SK-N-MC (cell line): ENCODE results near the gene INPP5A.
"Not testable (repeated sequence)": the region's sequence is repeated elsewhere in the genome, so short reads cannot be mapped to it uniquely, and the experiment has no call there.

ENCODE experiments used
- DNase-seq: peaks from one replicate; pipeline ENCODE4 v3.0.0-alpha.2; 2011; ENCODE audit warnings: low read depth, low spot score
- H3K27ac ChIP-seq: fragments of 200-600 bp; sonication (generic); 2 replicates; pipeline ENCODE4 v1.5.1; 2016; ENCODE audit warnings: mixed run types
- H3K36me3 ChIP-seq: fragments of 200-600 bp; sonication (generic); 2 replicates; pipeline ENCODE4 v1.6.1; 2017; ENCODE audit warnings: antibody characterized with exemption, low read length, mixed read lengths; ENCODE audit not compliant: insufficient read depth
- H3K4me3 ChIP-seq: fragments of 200-600 bp; sonication (generic); 2 replicates; pipeline ENCODE4 v1.5.1; 2016
- H3K9ac ChIP-seq: fragments of 200-600 bp; sonication (generic); 2 replicates; pipeline ENCODE4 v1.8.0; 2017; ENCODE audit warnings: mixed run types, mixed read lengths; ENCODE audit not compliant: insufficient read length
- H3K9me3 ChIP-seq: fragments of 200-600 bp; sonication (generic); 2 replicates; pipeline ENCODE4 v1.6.1; 2017; ENCODE audit warnings: low read depth, mild to moderate bottlenecking, antibody characterized with exemption, low read length, moderate library complexity, mixed read lengths
- EZH2 ChIP-seq: fragments of 200-600 bp; sonication (generic); IDR thresholded peaks from one replicate; pipeline ENCODE4 v1.6.1; 2017; ENCODE audit warnings: antibody characterized with exemption
- FOXP2 ChIP-seq: optimal IDR thresholded peaks from 2 replicates; pipeline ENCODE3; 2011; ENCODE audit warnings: mild to moderate bottlenecking, moderate library complexity; ENCODE audit not compliant: insufficient read depth; ENCODE audit errors: extremely low read length, control extremely low read depth
- POLR2AphosphoS5 ChIP-seq: IDR thresholded peaks from 2 replicates; pipeline ENCODE4 v1.6.1; 2012; ENCODE audit warnings: mild to moderate bottlenecking, low read depth, low read length, borderline replicate concordance

INPP5A gene

DNA sequence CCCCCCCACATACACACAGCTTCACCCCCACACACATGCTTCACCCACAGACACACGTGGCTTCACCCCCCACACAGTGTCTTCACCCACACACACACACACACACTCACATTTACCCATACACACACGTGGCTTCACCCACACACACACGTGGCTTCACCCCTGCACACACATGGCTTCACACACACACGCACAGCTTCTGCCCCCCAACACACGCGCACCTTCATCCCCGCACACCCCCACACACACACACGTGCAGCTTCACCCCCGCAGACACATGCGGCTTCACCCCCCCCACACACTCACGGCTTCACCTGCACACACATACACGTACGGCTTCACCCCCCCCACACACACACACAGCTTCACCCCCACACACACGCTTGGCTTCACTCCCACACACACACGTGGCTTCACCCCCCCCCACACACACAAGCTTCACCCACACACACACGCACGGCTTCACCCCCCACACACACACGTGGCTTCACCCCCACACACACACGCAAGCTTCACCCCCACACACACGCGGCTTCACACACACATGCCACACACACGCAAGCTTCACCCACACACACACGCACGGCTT is 165.9 kb downstream of the INPP5A start:
- TF ChIP-seq POLR2AphosphoS5 (no peak), EZH2 (no peak), FOXP2 (no peak)
- Histone ChIP-seq H3K36me3 (no peaks in the 10 kb centered on the region), H3K27ac (no peak overlapping the region), H3K4me3 (no peak overlapping the region), H3K9ac (no peak overlapping the region), H3K9me3 (no peaks in the 10 kb centered on the region)
- DNase-seq = no peak

- no peak overlapping the region for H3K9ac ChIP-seq
- TF ChIP-seq EZH2 (no peak), FOXP2 (no peak), POLR2AphosphoS5 (no peak)
- no peak overlapping the region for H3K4me3 ChIP-seq
- no peaks in the 10 kb centered on the region for H3K36me3 ChIP-seq
- no peaks in the 10 kb centered on the region for H3K9me3 ChIP-seq
- H3K27ac ChIP-seq = no peak overlapping the region
- DNase-seq = no peak
Measured at GRCh38 chr10:132704008-132704814, 166.6 kb downstream of the INPP5A start.

DNA sequence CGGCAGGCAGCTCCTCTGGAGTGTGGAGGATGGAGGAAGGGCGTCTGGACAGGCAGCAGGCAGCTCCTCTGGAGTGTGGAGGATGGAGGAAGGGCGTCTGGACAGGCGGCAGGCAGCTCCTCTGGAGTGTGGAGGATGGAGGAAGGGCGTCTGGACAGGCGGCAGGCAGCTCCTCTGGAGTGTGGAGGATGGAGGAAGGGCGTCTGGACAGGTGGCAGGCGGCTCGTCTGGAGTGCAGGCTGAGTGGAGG is 167.2 kb downstream of the INPP5A start:
- not testable (repeated sequence) for H3K4me3 ChIP-seq, DNase-seq, H3K36me3 ChIP-seq, H3K27ac ChIP-seq, H3K9me3 ChIP-seq, H3K9ac ChIP-seq

DNA sequence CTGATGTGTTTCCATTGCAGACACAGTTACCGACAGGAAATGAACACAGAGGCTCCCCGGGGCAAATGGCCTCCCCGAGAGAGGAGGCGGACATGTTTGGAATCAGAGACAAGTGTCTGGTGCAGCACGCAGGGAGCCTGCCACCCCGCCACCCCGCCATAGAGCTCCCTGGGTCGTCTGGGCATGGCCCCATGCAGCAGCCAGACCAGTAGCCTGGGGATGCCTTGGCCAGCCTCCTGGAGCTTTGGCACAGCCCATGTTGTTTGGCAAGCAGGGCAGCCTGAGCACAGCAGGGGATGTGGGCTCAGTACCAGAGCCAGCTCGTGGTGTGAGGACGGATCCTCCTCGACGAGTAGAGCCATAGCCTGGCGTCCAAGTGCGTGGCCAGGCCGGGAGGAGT is 167.6 kb downstream of the INPP5A start:
- Histone ChIP-seq H3K36me3 (no peaks in the 10 kb centered on the region), H3K27ac (no peak overlapping the region), H3K9me3 (no peaks in the 10 kb centered on the region), H3K9ac (no peak overlapping the region), H3K4me3 (no peak overlapping the region)
- no peak for TF ChIP-seq EZH2
- no peak for TF ChIP-seq POLR2AphosphoS5
- no peak for TF ChIP-seq FOXP2
- DNase-seq = no peak

GRCh38 chr10:132705943-132706342 is 168.4 kb downstream of the INPP5A start:
- H3K9me3 ChIP-seq = no peaks in the 10 kb centered on the region
- no peak for DNase-seq
- H3K27ac ChIP-seq = no peak overlapping the region
- no peak overlapping the region for H3K4me3 ChIP-seq
- H3K9ac ChIP-seq = no peak overlapping the region
- H3K36me3 ChIP-seq = no peaks in the 10 kb centered on the region
- TF ChIP-seq EZH2 (no peak), FOXP2 (no peak)

DNA sequence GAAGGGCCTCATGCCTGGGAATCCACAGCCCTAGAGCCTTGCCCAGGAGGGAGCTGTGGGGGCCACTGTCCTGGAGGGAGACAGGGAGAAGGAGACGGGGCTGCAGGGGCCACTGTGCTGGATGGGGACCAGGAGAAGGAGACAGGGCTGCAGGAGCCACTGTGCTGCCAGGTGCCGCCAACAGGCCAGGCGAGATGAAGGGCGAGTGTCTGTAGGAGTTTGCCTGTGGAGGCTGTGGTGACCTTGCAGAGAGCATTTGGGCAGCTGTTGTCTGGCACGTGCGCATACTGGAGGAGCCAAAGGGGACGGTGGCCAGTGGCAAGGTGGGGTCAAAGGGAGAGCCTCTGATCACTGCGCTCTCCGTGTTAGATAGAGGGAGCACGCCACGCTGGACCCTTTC is 169.1 kb downstream of the INPP5A start:
- Histone ChIP-seq H3K9me3 (no peaks in the 10 kb centered on the region), H3K4me3 (no peak overlapping the region), H3K9ac (no peak overlapping the region), H3K27ac (no peak overlapping the region), H3K36me3 (no peaks in the 10 kb centered on the region)
- no peak for DNase-seq
- TF ChIP-seq POLR2AphosphoS5 (no peak), EZH2 (no peak), FOXP2 (no peak)

DNA sequence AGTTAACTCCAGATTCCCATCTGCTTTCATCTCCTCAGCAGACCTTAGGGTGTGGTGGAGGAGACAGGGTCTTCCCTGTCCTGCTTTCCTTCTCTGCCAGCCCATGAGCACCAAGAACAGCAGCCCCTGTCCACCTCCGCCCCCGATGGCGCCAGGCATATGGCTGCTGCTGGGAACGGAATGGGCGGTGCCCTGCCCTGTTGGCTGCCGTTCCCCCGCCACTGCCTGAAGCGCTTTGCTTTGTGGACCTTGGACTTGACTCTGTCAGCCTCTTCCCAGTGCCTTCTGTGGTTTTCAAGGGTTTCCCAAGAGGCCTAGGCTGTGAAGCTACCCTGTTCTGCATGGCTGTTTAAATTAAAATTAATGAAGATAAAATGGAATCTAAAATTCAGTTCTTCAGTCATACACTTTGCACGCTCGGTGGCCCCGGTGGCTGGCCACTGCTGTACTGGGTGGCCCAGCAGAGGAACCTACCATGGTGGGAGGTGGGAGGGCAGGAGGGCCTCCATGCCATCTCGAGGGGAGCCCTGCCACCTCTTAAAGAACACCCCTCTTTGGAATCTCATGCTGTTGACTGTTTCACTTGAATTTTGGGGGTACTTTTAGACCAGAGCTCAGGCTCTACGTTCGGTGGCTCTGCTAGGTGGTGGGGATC is 169.7 kb downstream of the INPP5A start:
- Histone ChIP-seq H3K36me3 (no peaks in the 10 kb centered on the region), H3K27ac (no peak overlapping the region), H3K9me3 (no peaks in the 10 kb centered on the region), H3K4me3 (no peak overlapping the region), H3K9ac (no peak overlapping the region)
- no peak for DNase-seq
- TF ChIP-seq EZH2 (no peak), POLR2AphosphoS5 (no peak), FOXP2 (no peak)

GRCh38 chr10:132707776-132708171 is 170.2 kb downstream of the INPP5A start:
- Histone ChIP-seq H3K36me3 (no peaks in the 10 kb centered on the region), H3K4me3 (no peak overlapping the region), H3K9me3 (no peaks in the 10 kb centered on the region), H3K27ac (no peak overlapping the region), H3K9ac (no peak overlapping the region)
- DNase-seq = no peak
- TF ChIP-seq EZH2 = no peak
- no peak for TF ChIP-seq POLR2AphosphoS5
- TF ChIP-seq FOXP2 = no peak

GRCh38 chr10:132708441-132708840 is 170.9 kb downstream of the INPP5A start:
- Histone ChIP-seq H3K36me3 (no peaks in the 10 kb centered on the region), H3K4me3 (no peak overlapping the region), H3K9me3 (no peaks in the 10 kb centered on the region), H3K9ac (no peak overlapping the region), H3K27ac (no peak overlapping the region)
- no peak for DNase-seq
- TF ChIP-seq FOXP2 (no peak), POLR2AphosphoS5 (no peak), EZH2 (no peak)
